ENCODE data around the gene PTCD3.

Gene PTCD3

GRCh38 chr2:86065512-86065911 lies 40.5 kb upstream of the PTCD3 start:
- Histone ChIP-seq H3K79me2 (no peaks in the 10 kb centered on the region), H3K9me3 (ENCODE audit: control insufficient read depth, low read length) (no peaks in the 10 kb centered on the region), H3K9ac (no peak overlapping the region), H2AFZ (no peak overlapping the region), H3K4me1 (no peaks in the 10 kb centered on the region), H3K36me3 (ENCODE audit: control insufficient read depth, insufficient read depth, low read length) (peaks cover 3% of the 10 kb centered on the region), H3K4me2 (ENCODE audit: low read length) (no peak overlapping the region), H3K27ac (no peak overlapping the region), H3K27me3 (ENCODE audit: control insufficient read depth, insufficient read depth, low read length) (no peaks in the 10 kb centered on the region), H3K4me3 (ENCODE audit: low read depth, low read length) (no peak overlapping the region)
- TF ChIP-seq, protein P1, sequence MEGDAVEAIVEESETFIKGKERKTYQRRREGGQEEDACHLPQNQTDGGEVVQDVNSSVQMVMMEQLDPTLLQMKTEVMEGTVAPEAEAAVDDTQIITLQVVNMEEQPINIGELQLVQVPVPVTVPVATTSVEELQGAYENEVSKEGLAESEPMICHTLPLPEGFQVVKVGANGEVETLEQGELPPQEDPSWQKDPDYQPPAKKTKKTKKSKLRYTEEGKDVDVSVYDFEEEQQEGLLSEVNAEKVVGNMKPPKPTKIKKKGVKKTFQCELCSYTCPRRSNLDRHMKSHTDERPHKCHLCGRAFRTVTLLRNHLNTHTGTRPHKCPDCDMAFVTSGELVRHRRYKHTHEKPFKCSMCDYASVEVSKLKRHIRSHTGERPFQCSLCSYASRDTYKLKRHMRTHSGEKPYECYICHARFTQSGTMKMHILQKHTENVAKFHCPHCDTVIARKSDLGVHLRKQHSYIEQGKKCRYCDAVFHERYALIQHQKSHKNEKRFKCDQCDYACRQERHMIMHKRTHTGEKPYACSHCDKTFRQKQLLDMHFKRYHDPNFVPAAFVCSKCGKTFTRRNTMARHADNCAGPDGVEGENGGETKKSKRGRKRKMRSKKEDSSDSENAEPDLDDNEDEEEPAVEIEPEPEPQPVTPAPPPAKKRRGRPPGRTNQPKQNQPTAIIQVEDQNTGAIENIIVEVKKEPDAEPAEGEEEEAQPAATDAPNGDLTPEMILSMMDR (IDR thresholded peaks at IDR 0.05): no peak

GRCh38 chr2:86066007-86066578 lies 39.9 kb upstream of the PTCD3 start:
- no peak overlapping the region for H3K4me3 ChIP-seq (ENCODE audit: low read depth, low read length)
- H2AFZ ChIP-seq: no peak overlapping the region
- H3K27ac ChIP-seq: no peak overlapping the region
- peaks cover 3% of the 10 kb centered on the region for H3K36me3 ChIP-seq (ENCODE audit: control insufficient read depth, insufficient read depth, low read length)
- no peaks in the 10 kb centered on the region for H3K9me3 ChIP-seq (ENCODE audit: control insufficient read depth, low read length)
- TF ChIP-seq, protein P1 (IDR thresholded peaks at IDR 0.05): no peak
- no peak overlapping the region for H3K4me2 ChIP-seq (ENCODE audit: low read length)
- H3K9ac ChIP-seq: no peak overlapping the region
- no peaks in the 10 kb centered on the region for H3K79me2 ChIP-seq
- no peaks in the 10 kb centered on the region for H3K27me3 ChIP-seq (ENCODE audit: control insufficient read depth, insufficient read depth, low read length)
- no peaks in the 10 kb centered on the region for H3K4me1 ChIP-seq

DNA sequence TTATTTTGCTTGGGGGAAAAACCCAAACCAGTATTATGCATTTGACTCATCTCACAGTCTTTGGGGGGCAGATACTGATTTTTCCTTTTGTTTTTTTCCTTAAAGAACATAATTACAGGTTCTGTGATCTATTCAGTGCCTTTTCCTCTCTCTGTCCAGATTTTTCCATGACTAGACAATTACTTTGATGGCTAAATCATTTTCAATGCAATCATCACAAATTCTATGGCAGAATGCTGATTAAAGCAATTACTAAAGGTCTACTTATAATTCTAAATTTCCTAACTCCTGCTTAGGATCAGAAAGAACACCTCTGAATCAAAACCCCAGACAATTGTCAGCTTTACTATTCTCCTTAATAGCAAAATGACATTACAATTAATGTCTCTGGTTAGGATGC lies 39.1 kb upstream of the PTCD3 start:
- no peak overlapping the region for H3K9ac ChIP-seq
- TF ChIP-seq, protein P1 (IDR thresholded peaks at IDR 0.05): no peak
- H3K79me2 ChIP-seq: no peaks in the 10 kb centered on the region
- no peak overlapping the region for H3K27ac ChIP-seq
- H3K4me3 ChIP-seq (ENCODE audit: low read depth, low read length): no peak overlapping the region
- no peak overlapping the region for H2AFZ ChIP-seq
- H3K36me3 ChIP-seq (ENCODE audit: control insufficient read depth, insufficient read depth, low read length): peaks cover 3% of the 10 kb centered on the region
- no peaks in the 10 kb centered on the region for H3K9me3 ChIP-seq (ENCODE audit: control insufficient read depth, low read length)
- H3K4me2 ChIP-seq (ENCODE audit: low read length): no peak overlapping the region
- no peaks in the 10 kb centered on the region for H3K4me1 ChIP-seq
- no peaks in the 10 kb centered on the region for H3K27me3 ChIP-seq (ENCODE audit: control insufficient read depth, insufficient read depth, low read length)

GRCh38 chr2:86068136-86068588 lies 37.9 kb upstream of the PTCD3 start:
- no peak overlapping the region for H3K4me2 ChIP-seq (ENCODE audit: low read length)
- no peak overlapping the region for H2AFZ ChIP-seq
- no peaks in the 10 kb centered on the region for H3K27me3 ChIP-seq (ENCODE audit: control insufficient read depth, insufficient read depth, low read length)
- H3K4me1 ChIP-seq: no peaks in the 10 kb centered on the region
- H3K36me3 ChIP-seq (ENCODE audit: control insufficient read depth, insufficient read depth, low read length): peaks cover 3% of the 10 kb centered on the region
- H3K79me2 ChIP-seq: no peaks in the 10 kb centered on the region
- no peaks in the 10 kb centered on the region for H3K9me3 ChIP-seq (ENCODE audit: control insufficient read depth, low read length)
- H3K27ac ChIP-seq: no peak overlapping the region
- TF ChIP-seq, protein P1 (IDR thresholded peaks at IDR 0.05): no peak
- H3K9ac ChIP-seq: no peak overlapping the region
- H3K4me3 ChIP-seq (ENCODE audit: low read depth, low read length): no peak overlapping the region

DNA sequence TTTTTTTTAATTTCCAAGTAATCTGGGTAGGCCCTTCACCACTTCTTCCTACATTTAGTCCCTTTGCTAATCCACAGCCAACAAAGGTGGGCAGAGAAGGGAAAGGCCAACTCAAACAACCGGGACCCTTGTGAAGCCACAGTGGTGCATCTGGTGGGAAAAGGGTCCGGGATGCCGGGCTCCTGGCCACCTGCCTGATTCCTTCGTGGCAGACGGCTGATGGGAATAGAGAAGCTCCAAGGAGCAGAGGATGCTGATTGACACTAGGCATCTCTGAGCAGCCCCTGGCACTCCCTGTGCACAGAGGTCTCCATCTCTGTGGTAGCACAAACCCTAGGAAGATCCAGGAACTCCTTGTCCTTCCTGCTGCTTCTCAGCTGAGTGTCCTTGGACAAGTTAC lies 37.4 kb upstream of the PTCD3 start:
- Histone ChIP-seq H3K27ac (no peak overlapping the region), H3K36me3 (ENCODE audit: control insufficient read depth, insufficient read depth, low read length) (peaks cover under 1% of the 10 kb centered on the region), H3K9ac (no peak overlapping the region), H3K4me1 (no peaks in the 10 kb centered on the region), H3K4me2 (ENCODE audit: low read length) (no peak overlapping the region), H3K4me3 (ENCODE audit: low read depth, low read length) (no peak overlapping the region), H3K9me3 (ENCODE audit: control insufficient read depth, low read length) (no peaks in the 10 kb centered on the region), H3K27me3 (ENCODE audit: control insufficient read depth, insufficient read depth, low read length) (no peaks in the 10 kb centered on the region), H3K79me2 (no peaks in the 10 kb centered on the region), H2AFZ (no peak overlapping the region)
- TF ChIP-seq, protein P1 (IDR thresholded peaks at IDR 0.05): no peak
